Islet precursor cell (in vitro differentiated cells): ENCODE measurements around the gene KRT20.
"Not testable (repeated sequence)": the region's sequence is repeated elsewhere in the genome, so short reads cannot be mapped to it uniquely, and the experiment has no call there.

ENCODE experiments used
- DNase-seq: peaks from one replicate; pipeline ENCODE4 v3.0.0-alpha.2; 2018

Gene KRT20, protein sequence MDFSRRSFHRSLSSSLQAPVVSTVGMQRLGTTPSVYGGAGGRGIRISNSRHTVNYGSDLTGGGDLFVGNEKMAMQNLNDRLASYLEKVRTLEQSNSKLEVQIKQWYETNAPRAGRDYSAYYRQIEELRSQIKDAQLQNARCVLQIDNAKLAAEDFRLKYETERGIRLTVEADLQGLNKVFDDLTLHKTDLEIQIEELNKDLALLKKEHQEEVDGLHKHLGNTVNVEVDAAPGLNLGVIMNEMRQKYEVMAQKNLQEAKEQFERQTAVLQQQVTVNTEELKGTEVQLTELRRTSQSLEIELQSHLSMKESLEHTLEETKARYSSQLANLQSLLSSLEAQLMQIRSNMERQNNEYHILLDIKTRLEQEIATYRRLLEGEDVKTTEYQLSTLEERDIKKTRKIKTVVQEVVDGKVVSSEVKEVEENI

GRCh38 chr17:40884708-40885512, at the start of gene KRT20:
Gene KRT20, minus strand, starts transcription at chr17:40885242. Its CDS starts 57 bp downstream, at chr17:40885185.
- no peak for DNase-seq

DNA sequence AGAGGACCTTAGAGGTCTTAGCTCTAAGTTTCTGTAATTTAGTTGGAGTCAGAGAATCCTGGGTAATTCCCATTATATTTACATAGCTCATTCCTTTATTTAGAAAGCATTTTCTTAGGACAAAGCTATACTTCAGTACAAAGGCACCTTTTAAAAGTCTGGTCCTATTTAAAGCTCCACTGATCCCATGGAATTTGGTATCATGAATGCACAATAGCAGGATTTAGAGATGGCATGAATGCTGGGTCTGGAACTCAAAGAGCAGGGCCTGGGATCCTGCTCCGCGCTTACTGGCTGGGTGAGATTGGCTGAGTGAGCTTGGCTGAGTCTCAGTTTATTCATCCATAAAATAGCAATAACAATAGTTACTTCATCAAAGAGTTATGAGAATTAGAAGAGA, 47.6 kb upstream of the KRT20 start:
- peak; percentile 37 for DNase-seq

GRCh38 chr17:40931311-40931710, 46.3 kb upstream of the KRT20 start:
- peak; percentile 33 for DNase-seq

DNA sequence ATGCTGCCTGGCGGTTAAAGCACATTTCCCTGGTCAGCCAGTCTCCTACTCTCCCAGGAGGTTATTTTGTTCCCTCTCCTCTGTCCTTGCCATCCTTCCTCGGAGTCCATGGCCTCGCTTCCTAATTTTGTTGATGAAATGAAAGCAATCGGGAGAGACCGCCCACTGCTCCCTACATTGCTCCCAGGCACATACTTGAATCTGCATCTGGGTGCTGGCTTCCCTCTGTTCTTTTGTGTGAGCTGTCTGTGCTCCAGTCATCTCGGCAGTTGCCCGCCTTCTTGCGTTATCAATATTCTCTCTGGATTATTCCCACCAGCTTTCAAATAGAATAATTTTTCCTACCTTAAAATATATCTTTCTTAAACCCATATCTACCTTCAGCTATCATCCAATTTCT, 41.3 kb upstream of the KRT20 start:
- peak; percentile 61 for DNase-seq

GRCh38 chr17:40922239-40922638, 37.2 kb upstream of the KRT20 start:
- peak; percentile 94 for DNase-seq

DNA sequence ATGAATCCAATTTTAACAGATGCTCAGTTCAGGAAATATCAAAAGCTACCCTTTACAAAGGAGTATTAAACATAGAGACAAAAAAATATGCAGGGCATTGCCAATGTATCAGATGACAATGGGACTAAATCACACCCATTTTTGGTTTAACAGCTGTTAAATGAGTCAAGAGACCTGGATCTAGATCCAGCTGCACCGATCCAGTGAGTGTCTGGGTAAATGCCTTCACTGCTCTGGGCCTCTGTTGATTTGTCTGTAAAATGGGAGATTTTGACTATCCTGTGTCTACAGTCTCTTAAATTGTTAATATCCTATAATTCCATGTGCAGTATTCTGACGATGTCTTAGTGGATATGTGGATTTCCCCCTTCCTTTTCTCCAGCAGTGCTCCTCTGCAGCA, 36.0 kb upstream of the KRT20 start:
- no peak for DNase-seq

DNA sequence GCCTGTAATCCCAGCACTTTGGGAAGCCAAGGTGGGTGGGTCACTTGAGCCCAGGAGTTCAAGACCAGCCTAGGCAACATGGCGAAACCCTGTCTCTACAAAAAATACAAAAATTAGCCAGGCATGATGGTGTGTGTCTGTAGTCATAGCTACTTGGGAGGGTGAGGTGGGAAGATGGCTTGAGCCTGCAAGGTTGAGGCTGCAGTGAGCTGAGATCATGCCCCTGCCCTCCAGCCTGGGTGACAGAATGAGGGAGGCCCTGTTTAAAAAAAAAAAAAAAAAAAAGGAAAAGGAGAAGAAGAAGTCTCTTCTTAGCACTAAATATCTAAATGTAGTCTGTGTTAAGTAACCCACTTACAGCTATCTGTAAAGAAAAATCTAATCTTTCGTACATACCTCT, 32.1 kb upstream of the KRT20 start:
- DNase-seq = not testable (repeated sequence)

- DNase-seq = peak; percentile 84
Measured at GRCh38 chr17:40916366-40916765, 31.3 kb upstream of the KRT20 start.

GRCh38 chr17:40915721-40916256, 30.7 kb upstream of the KRT20 start:
- DNase-seq = no peak

DNA sequence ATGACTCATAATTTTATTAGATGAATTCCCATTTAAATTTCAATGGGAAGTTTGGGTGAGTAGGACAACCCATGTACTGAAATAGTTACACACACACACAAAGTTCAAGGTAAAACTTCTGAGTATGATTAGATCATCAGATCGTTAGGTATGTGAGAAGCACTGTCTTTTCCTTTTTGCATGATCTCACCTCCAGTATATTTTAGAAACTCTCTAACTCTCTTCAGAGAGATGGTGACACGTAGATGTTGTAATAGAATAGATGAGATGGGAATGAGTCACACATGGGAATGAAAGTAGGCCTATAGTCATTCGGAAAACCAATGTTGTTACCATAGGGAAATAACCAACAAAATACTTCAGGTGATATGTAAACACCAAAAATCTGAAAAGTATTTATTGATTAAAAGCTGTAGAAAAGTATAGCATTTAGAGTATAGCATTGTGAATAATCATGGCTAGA, 30.2 kb upstream of the KRT20 start:
- no peak for DNase-seq

GRCh38 chr17:40914075-40914855, 29.2 kb upstream of the KRT20 start:
- DNase-seq = no peak

DNA sequence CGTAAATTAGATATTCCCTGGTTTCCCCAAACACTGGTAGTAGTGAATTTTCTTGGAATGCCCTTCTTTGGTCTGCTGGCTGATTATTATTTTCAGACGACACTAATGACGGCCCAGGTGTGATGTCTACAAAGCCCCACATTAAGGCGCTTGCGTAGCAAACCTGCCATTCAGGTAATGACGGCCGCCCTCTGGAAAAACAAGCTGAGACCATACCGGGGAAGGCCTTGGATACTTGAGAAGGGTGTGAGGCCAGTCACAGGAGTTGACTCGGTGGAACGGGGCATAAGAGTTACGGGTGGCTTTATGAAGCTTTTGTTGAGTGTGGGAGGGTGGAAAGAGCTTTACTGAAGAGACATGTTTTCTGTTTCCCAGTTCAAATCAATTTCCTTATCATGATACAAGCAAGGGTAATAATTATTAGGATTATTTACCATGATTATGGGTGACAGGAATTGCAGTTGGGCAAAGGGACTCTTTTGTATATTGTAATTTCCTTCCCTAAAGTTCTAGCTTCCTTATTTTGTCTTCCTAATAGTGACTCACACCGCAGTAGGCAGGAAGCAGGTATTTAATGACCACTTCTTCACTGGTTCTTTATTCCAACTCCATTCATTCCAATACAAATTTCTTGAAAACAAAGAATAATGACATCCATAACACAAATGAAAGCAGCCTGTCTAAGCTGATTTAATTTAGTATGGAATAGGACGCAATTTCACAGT, 27.6 kb upstream of the KRT20 start:
- DNase-seq = no peak

- no peak for DNase-seq
Measured at GRCh38 chr17:40910441-40910841, 25.4 kb upstream of the KRT20 start.

DNA sequence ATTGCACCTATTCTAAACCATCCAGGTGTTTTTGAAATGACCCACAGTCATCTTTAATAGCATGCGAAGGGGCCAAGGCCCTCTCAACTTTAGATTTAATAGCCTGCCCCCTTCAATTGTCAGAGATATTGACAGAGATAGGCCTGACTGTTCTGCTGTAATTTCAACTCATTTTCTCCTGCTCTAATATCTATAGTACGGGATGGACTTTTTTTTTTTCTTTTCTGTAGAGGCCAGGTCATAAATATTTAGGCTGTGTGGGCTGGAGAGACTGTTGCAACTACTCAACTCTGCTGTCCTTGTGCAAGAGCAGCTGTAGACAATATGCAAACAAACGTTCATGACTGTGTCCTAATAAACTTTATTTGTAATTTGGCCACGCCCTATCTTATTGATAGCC, 24.7 kb upstream of the KRT20 start:
- DNase-seq = no peak

DNA sequence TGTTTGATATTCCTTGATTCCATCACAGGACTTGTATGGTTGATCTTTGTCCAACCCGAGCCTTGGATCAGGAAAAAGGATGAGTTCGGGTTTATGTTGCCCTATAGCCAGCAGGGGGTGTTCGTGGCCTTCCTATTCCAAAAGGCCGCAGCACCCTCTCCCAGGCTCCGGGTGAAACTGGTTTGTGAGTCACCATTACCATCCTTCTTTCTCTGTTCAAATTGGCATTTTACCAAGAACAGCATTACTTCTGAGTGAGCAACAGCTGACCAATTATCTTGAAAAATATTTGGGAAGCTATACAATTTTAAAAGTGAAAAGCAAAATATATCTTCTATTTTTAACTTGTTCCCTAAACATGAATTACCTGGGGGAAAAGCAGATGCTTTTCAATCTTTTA, 24.3 kb upstream of the KRT20 start:
- peak; percentile 93 for DNase-seq

DNA sequence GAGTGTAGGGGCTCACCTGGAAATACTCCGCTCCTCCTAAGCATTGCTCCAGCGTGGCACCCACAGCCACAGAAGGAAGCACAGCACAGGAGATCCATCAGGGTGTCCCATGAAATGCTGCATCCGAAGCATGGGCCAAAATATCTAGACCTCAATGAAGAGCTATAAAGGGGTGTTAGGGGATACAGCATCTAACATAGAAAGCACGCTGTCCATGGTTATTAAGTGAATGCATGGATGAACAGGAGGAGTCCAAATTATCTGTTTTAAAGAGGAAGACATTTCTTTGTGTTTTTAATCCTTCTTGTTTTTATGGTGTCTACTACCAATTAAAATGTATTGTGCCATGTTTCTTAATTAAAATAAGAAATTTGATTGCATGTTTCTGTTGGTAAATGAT, 21.6 kb upstream of the KRT20 start:
- no peak for DNase-seq

DNA sequence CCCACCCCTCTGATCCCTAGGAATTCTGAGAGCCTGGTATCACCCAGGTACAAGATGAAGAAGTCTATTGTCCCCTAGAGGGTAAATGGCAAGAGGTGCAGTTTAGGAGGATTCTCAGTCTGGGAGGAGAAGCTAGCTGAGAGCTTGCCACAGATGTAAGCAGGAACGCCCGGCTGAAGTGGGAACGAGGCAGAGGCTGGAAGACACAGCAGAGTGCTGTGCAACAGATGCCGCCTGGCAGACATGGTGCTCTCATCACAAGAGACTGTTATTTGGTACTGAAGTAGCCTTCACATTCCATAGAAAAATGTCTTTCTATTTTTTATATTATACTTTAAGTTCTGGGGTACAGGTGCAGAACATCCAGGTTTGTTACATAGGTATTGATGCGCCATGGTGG, 20.3 kb upstream of the KRT20 start:
- DNase-seq = no peak

GRCh38 chr17:40903129-40903847, 18.2 kb upstream of the KRT20 start:
- no peak for DNase-seq

- DNase-seq = no peak
Measured at GRCh38 chr17:40902498-40902897, 17.5 kb upstream of the KRT20 start.

DNA sequence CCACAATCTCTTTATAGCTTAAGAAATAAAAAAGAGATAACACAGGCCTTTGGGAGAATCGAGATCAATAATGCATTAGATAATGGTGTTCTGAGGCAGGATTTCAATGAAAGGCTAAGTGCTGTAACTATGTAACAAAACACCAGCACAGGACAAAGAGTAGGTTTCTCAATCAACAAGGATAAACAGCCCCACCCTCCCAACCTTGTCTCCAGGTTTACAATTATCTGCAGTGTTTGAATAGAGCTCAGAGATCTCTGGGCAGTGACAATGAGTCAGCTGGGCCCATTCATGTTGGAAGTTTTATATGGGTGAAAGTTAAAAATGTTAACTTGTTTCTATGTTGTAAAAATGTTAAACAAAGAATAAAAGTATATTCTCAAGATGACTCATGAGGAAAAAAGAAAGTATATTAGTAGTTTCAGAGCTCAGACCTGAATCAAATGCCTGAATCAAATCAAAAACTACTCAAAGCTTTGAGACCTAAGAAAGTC, 17.0 kb upstream of the KRT20 start:
- DNase-seq = no peak

GRCh38 chr17:40900809-40901356, 15.8 kb upstream of the KRT20 start:
- no peak for DNase-seq
